ENCODE data around the gene TRIM13.
"Not testable (repeated sequence)": the region's sequence is repeated elsewhere in the genome, so short reads cannot be mapped to it uniquely, and the experiment has no call there.

The TRIM13 gene
- 55.1 to 56.4 reads per million in 2 donors for total RNA-seq

- DNase-seq, result peak; percentile 62
Observed at GRCh38 chr13:49996951-49997895, at the start of gene TRIM13. TRIM13 (plus strand) TSS chr13:49997042; CDS start chr13:50011941, 14,899 bp downstream.

- DNase-seq, result not testable (repeated sequence)
Observed at GRCh38 chr13:49948777-49949270, 48.0 kb upstream of the TRIM13 start.

DNA sequence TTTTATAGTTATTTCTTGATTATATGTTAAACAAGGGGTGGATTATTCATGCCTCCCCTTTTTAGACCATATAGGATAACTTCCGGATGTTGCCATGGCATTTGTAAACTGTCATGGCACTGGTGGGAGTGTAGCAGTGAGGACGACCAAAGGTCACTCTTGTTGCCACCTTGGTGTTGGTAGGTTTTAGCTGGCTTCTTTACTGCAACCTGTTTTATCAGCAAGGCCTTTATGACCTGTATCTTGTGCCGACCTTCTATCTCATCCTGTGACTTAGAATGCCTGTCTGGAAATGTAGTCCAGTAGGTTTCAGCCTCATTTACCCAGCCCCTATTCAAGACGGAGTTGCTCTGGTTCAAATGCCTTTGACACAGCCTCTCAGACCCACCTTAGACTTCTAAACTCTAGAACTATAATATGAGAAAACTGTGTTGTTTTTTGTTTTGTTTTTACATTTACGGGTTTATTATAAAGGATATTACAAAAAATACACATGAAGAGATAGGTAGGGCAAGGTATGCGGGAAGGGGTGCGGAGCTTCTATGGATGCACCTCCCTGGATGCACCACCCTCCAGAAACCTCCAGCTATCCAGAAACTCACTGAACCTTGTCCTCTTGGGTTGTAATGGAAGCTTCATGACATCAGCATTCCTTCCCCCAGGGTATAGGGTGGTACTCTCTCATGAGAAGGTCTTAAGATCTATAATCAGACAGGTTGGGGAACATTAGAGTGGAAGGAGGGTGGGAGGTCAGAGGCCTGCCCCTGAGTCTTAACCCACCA, 44.9 kb upstream of the TRIM13 start:
- DNase-seq, result no peak

- no peak for DNase-seq
Observed at GRCh38 chr13:49953560-49953959, 43.3 kb upstream of the TRIM13 start.

- no peak for DNase-seq
Observed at GRCh38 chr13:49954674-49955455, 42.0 kb upstream of the TRIM13 start.

DNA sequence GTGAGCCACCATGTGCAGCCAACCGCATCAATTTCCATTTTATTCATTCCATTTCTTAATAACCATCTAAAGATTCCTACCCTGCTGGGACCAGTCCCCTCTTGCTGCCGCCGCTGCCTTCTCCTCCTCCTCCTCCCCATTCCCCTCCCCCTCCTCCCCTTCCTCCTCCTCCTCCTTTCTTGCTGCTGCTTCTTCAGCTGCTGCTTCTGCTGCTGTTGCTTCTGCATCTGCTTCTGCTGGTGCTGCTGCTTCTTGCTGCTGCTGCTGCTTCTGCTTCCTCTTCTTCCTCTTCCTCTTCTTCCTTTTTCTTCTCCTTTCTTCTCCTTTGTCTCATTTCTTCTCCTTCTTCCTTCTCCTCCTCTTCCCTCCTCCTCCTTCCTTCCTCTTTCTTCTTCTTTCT, 40.7 kb upstream of the TRIM13 start:
- no peak for DNase-seq

DNA sequence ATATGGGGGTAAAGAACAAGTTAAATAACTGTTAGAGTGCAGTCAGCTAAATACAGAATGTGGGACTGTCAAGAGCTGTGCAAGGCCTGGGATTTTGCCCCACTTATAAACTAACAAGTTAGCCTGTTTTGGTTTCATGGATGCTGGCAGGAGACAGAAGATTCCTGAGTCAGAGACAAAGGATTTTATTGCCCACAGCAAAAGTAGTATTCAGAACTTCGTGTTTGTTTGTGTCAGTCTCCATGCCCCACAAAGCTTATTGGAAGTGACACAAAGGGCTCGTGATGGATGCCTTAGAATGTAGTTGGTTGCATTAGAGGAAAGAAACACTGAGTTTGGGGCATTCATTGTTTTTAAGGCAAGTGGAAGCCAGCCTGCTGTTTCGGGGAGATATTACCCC, 38.5 kb upstream of the TRIM13 start:
- DNase-seq, result no peak

DNA sequence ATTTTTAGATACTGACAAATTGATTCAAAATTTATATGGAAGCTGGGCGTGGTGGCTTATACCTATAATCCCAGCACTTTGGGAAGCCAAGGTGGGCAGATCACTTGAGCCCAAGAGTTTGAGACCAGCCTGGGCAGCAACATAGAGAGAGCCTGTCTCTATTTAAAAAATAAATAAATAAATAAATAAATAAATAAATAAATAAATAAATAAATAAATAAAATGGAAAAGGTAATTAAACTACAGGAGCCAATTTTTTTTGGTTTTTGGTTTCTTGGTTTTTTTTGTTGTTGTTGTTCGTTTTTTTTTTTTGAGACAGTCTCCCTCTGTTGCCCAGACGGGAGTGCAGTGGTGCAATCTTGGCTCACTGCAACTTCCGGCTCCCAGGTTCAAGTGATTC, 29.4 kb upstream of the TRIM13 start:
- no peak for DNase-seq

DNA sequence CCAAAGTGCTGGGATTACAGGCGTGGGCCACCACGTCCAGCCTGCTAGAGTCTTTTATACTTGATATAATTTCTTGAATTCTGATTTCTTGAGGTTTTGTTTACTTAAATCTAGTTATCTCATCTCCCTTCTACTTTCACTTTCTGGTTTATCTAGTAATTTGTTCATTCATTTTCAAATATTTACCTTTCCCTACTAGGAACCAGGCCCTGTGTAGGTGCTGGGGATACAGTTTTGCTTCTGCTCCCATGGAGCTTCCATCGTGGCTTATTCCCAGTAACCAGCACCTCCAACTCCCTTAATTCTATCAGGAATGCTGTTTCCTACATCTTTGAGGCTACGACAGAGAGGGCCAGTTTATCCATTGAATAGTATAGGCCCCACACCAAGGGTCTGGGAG, 24.1 kb upstream of the TRIM13 start:
- no peak for DNase-seq

DNA sequence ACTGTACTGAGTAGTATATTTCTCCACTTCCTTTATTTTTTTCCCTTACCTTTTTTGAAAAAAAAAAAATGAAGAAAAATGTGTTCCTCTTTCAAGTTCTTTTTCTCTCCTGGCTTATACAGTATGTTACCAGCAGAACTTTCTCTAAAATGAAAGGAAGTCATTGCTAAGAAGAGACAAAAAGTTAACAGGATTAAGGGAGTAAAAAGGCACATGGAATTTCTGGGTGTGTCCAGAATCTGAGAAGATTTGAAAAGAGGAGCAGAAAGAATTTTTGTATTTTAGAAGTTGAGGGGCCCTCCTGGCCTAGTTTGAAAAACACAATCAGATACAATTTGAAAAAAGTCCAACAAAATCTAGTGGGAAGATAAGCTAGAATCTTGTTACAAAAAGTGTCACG, 21.0 kb upstream of the TRIM13 start:
- no peak for DNase-seq

GRCh38 chr13:49976314-49977258, 20.3 kb upstream of the TRIM13 start:
- no peak for DNase-seq

DNA sequence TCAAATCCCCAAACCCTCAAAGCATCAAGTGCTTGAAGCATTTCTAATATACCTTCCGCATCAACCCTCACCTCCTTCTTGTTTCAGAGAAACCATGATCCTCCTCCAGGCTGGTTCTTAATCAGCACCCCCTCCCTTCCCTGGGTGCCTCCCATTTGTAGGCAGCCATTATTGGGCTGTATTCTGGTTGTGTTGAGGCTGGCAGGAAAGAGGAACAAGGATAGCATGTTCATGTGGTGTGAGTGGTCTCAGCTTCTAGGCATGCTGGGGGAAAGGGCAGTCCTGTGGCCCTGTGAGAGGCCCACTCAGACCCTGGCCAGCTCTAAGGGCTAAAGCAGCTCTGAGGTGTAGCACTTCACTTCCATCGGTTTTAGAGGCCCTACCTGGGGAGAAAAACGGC, 18.9 kb upstream of the TRIM13 start:
- no peak for DNase-seq

GRCh38 chr13:49980266-49980665, 16.6 kb upstream of the TRIM13 start:
- DNase-seq, result no peak

GRCh38 chr13:49985129-49985528, 11.7 kb upstream of the TRIM13 start:
- DNase-seq, result no peak

DNA sequence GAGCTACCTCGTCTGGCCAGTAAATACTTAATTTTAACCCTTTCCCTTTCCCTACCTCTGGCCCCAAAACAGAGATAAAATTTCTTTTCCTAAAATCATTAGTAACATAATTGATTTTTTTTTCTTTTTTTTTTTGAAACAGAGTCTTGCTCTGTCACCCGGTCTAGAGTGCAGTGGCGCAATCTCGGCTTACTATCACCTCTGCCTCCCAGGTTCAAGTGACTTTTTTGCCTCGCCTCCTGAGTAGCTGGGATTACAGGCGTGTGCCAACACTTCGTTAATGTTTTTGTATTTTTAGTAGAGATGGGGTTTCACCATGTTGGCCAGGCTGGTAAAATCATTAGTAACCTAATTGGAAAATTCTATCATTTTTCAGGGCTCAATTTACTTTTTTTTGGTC, 10.4 kb upstream of the TRIM13 start:
- no peak for DNase-seq

DNA sequence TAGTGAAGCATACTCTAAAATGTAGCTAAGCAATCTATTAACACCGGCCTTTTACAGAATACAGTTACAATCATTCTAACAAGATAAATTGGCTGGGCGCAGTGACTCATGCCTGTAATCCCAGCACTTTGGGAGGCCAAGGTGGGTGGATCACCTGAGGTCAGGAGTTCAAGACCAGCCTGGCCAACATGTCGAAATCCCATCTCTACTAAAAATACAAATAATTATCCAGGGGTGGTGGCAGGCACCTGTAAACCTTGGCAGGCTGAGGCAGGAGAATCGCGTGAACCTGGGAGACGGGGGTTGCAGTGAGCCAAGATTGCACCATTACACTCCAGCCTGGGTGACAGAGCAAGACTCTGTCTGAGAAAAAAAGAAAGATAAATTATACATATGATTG, 6.2 kb upstream of the TRIM13 start:
- not testable (repeated sequence) for DNase-seq

- no peak for DNase-seq
Observed at GRCh38 chr13:49993111-49993510, 3.7 kb upstream of the TRIM13 start.

DNA sequence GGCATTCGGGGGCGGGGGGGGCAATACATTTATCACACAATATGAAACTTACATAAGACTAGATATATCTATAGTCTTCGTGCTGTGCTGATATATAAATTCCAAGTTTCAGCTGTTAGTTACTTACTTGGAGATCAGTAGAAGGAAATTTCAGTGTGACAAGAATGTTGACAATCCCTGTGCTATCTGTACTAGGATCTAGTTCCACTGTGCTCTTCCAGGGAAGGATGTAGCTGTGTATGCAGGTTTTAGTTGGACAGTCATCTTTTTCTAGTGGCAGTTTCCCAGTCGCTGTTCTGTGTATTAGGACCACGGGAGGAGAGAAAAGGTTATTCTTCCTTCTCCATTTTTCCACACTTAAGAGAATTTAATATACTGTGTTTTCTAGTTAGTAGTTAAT, 3.2 kb upstream of the TRIM13 start:
- no peak for DNase-seq

- DNase-seq, result no peak
Observed at GRCh38 chr13:49995625-49996101, 1.2 kb upstream of the TRIM13 start.

DNA sequence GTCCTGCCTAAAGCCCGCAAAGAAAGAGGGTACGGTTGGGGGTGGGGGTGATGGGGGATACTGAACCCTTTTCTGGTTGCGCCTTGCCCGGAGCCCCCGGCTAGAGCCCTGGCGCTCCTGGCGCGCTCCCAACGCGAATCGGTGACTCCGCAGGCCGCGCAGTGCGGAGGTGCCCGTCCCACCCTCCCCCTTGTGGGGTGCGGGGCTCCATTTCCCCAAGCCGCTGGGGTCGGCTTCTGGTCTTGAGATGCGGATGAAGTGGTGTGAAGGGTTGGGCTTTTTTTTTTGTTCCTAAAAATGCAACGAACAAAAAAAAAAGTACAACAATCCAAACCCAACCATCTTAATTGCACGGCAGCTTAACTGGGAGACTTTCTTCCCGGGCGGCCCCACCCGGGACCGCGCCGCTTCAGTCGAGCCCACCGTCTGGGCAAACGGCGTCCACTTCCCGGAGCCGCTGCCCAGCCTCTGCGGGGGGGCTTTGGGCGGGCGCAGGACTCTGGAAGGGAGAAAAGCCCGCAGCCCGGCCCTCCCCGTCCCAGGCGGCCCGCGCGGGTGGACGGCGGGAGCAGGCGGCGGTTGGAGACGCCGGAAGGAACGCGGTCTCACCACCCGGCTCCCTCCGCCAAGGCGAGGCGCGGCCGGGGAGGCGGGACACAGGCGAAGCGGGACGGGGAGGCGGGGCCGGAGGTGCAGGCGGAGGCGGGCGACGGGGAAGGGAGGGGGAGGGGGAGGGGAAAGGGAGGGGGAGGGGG, 504 bp upstream of the TRIM13 start:
- peak; percentile 77 for DNase-seq

DNA sequence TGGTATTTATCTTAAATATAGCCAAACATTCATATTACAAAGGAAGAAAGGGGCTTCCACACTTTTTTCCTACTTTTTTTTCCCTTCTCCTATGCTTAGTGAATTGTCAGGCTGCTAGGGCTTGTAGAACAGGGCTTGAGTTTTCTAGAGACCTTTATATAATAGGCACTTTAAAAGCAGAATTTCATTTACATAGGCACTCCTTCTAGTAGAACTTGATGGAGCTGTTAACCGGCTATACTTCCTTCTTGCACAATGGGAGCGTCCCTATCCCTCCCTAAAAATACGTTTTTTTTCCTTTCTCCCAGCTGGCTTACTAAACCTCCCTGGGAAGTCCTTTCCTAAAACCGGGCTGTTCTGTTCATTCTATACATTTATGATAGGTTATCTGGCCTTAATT, 1.1 kb downstream of the TRIM13 start:
- no peak for DNase-seq
